HG02759 (cell line): ENCODE measurements around the gene HOXB4.
A peak's percentile ranks its signal among the peaks of the same experiment; 100 is the strongest.

Source experiments
- ATAC-seq: cut with Tn5 transposase; IDR thresholded peaks from one replicate; pipeline ENCODE4 v1.9.1; 2021; ENCODE audit warnings: mild to moderate bottlenecking, moderate library complexity; ENCODE audit not compliant: unreplicated experiment

HOXB4 gene

DNA sequence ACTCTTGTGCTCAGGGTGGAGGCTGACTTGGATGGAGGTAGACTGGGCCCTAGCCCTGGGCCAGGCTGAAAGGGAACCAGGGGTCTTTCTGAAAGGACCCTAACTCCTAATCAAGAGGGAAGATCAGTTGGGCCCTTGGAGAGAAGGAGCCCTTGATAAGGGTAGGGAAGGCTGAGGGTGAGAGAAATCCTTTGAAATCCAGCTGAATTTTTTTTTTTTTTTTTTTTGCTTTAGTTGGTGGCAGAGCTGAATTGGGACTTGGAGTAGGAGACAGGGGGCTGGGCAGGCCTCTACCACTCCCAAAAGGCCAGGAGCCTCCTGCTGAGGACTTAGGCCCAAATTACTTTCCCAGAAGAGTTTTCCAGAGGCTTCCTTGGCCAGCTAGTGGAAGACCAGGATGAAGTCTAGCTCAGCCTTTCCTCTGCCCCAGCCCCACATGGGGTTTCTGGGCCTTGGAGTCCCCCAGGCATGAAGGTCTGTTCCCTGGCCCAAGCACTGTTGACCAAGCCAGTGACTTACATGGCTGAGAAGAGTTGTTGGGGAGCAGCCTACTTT lies 12.5 kb upstream of the HOXB4 start:
- no peak for ATAC-seq

DNA sequence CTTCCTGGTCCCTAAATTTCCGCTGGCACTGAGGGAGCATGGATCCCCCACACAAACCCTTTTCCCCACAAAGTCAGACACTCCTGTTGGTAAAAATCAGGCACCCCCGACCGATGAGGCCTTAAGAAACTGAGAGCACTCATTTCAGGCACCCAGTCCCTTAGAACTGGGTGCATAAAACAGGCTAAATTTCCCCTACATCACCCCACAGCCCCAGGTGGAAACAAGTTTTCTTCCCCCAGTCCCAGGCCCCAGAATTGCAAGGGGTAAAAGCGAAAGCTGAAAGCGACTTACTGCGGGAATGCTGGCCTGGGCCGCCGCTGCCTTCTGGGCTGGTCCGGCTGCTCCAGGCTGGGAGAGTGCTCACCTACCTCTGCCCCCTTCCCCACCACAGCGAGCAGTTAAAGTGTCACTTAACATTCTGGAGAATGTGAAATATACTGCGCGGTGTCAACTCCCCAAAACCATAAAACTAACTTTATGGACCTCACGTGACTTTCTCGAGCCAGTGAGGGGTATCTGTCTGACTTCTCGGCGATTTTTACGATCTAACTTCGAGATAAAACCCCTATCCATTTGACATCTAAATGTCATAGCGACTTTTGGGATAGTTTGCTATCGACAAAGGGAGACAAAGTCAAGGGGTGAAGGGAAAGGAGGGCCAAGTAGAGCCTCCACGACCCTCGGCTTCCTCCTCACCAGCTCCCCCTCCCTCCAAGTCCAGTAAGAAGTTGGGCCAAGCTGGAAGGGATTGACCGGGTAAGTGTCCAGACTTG lies 11.9 kb upstream of the HOXB4 start, which contains the start of gene HOXB3:
Gene HOXB3 (minus strand): TSS at position 411 of the 776 bp plus-strand sequence. CDS start 37,767 bp downstream, outside the sequence.
- no peak for ATAC-seq

DNA sequence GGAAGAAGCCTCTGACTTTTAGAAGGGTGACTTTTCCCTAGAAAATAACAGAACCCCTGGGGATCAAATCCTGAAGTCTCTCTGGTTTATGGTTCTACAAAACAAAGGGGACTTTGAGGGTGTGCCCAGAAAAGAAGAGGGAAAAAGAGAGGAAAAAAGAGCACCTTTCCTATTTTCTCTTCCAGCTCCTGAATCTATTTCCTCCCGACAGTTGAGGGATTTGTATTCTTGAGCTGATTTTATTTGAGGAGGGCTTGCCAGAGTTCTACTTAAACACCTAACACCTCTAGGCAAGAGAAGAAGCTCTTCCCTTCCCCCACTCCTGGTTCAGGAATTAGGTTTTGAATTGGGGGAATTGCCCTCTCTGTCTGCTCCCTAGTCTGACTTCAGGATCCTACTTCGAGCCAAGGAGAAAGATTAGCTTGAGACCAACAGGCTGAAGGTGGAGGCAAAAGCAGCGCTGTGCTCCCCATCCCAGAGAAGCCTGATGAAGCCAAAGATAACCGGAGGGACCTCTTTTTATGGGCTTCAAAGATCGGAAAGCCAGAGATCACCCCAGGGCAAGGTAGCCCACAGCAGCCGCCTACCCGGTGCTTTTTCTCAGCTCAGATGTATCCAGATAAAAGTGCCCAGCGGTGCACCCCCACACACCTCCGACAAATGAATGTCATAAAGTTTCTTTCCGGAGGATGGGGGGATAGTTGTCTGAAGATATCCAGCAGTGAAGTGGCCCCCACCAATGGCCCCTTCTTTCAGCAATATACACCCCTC lies 11.1 kb upstream of the HOXB4 start:
- ATAC-seq = no peak

DNA sequence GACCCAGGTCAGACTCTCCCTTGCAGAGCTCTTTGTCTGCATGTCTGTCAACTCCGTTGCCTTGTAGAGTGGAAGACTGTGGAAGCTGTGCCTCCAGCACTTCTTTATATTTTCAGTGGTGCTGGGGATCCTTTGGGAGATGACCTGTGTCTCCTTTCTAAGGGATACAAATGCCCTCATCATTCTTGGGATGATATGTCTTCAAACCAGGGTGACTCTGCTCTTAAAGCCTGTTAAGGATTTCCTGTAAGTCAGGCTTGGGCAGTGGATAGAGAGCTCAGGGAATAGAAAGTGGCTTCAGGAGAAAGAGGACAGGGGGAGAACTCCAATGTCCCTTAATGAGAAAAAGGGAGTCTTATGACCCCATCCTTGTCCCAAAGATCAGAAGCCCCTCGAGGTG lies 10.4 kb upstream of the HOXB4 start:
- ATAC-seq = no peak

DNA sequence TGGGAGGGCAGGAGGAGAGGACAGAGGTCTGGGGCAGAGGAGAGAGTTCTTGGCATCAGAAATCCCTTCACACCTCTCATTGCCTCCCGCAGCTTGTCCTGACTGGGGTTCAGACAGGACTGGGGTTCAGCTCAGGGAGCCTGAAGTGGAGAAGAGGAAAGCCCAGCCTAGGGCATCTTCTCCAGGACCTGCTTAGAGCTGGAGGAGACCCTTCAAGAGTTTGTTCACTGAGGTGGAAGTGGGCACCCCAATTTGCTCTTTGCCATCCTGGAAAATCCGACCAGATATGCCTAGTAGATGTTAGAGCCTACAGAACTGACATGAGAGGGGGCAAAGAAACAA lies 9.9 kb upstream of the HOXB4 start:
- ATAC-seq = no peak

DNA sequence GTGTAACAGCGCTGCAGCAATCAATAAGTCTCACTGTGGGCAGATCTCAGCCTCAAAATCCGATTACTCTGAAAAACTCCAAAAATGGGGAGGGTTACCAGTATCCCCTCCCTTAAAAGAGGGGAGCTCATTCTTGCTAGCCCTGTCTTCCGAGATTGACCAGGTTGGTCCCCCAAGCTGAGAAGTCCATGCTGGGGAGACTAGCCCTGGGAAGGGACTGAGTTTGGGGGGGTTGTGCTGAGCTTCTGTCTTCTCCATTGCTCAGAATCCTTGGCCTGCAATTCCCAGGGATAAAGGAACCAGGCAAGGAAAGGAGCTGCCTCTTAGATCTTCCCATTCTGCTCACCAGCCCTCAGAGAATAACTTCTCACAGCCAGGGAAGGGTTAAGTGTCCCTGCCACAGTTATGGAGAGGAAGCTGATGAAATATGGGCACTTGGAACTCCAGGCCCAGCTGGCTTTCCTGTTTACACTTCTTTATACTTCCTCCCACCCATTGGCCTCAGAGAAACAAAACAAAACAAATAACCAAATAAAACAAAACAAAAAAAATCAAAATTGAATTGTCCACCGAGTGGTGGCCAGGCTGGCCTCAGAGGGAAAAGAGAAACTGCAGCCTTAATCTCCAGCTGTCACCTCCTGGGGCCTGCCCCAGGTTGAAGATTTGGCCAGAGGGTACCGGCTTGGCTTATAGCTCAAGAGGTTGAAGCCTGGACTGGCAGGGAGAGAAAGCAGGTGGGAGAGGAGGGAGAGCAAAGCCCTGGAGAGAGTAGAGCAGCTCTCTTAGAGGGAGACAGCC lies 9.3 kb upstream of the HOXB4 start:
- ATAC-seq = no peak

DNA sequence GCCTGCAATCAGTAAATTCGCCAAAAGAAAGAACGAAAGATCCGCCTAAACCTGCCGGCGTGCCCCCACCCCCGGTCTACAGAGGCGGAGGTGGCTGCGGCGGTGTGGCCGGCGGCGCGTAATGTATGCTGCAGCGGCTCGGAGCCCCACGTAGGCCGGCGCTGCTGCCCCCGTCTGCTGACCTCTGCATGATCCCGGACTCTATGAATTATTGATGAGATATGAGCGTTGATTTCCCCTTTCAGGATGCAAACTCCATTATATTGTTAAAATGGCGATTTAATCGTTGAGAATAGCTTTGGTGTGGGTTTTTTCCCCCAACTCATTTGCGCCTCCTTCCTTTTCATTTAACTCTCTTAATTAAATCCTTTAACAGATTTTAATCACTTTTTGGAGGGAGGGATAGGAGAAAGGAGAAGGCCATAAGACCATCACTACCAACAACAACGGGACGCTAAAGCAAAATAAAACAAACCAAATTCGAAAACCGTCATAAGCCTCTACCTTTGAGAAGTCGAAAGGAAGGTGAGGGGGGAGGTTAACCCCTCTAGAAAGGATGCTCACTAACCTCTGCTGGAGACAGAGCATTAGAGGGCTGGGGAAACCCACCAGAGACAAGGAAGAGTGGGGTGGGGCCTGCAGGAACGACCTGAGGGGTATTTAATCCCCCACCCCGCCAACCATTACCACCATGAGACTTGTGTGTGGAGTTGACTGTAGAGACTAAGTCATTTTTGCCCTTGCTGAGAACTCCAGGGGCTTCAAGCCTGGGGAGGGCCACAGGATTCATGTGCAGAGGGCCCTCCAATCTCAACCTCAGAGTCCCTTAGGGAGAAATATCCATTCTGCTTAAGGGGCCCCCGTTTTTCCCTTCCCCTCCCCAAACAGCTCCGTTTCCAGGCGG lies 8.5 kb upstream of the HOXB4 start:
- no peak for ATAC-seq

DNA sequence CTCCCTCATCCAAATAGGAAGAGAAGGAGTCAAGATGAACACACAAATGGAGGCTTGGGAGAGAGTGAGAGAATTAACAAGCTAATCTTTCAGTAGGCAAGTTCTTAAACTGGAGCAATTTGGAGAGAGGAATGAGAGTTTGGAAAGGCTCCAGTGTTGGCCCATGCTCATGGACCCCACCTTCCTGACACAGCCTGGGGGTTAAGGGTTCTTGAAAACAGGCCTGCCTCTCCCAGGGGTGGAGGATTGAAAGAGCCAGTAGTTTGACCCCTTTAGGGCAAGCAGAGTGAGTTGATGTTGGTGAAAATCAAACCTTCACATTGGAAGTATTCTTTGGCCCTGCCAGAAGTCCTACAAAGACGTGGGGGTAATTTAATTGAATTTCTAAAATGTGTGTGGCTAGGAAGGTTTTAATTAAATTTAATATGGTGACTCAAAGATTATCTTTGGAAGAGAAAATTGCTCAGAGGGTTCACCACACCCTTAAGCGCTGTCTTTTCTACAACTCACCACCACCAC lies 6.1 kb upstream of the HOXB4 start:
- ATAC-seq = no peak

DNA sequence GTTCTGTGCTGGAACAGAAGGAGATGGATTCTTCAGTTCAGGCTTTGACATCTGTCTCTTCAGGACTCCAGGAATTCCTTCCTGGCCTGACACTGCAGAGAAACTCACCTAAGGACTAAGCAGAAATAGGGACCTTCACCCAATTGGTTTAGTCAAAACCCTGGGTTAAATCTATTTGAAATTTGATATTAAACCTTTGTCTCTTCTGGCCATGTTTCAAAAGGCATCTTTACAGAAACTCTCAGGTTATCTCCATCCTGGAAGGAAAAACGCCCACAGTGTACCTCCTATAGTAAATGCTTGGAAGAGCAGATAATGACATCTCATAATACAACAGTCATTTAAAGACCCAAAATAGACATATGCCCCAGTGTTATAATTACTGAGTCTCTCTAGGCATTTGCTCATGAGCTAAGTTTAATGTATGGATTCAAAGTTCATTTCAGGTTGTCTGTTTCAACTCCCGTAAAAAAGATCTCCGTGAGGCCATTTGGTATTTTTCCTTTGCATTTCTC lies 5.6 kb upstream of the HOXB4 start:
- ATAC-seq = no peak

DNA sequence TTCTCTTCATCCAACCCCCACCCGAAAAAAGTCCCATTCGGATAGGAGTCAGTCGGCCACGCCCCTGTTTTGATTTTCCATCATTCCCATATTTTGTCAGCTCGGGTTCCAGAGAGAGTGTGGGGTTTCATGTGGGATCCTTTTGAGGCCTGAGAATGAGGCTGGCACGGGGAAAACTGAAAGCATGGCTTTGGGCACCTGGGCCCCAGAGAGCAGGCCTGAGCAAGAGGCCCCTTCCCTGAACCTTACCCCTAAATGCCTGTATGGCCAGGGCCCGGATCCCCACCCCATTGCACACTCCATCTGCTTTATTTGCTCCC lies 4.6 kb upstream of the HOXB4 start:
- ATAC-seq = no peak

DNA sequence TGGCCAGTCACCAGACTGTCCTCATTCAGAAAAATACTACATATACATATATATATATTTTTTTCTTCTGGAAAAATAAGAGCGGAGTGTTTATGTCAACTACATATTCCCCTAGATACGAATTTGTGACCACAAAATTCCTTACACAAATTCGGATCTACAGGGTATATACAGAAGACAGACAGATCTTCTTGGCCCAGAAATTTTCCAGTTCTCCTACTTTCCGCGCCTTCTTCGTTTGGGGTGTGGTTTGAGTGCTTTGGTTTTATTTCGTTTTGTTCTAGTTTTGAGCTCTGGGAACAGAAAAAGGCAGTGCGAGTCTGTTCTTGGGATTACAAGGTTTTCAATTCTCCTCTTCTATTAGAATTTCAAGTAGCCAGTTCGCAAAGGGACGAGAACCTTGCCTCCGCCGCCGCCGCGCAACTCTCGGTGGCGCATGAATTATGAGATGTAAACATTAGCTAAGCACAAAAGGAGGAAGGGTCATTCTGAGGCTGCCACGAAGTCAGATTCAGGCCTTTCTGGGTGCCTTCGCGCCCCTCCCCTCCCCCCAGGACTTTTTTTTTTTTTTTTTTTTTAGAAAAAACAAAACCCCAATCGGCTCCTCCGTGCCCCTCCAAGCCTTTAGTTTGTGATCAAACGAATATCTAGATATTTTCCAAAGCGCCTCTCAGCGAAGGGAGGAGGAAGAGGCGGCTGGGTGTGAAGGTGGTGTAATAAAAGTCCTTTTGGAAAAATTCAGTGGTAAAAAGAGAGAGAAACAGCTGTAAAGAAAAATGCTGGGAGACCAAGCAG lies 1.8 kb upstream of the HOXB4 start:
- no peak for ATAC-seq

DNA sequence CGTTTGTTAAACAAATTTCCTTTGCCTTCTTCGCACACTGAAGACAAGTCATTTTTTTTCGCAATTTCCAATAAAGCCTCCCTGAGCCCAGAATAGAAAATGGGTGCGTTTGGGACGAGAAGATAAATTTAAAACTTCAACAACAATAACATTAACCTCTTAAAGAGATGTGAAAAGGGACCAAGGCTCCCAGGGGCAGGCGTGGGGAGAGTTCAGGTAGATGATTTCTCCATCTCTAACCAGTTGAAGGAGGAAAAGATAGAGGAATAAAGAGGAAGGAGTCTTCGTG lies 1.3 kb upstream of the HOXB4 start:
- ATAC-seq = no peak

DNA sequence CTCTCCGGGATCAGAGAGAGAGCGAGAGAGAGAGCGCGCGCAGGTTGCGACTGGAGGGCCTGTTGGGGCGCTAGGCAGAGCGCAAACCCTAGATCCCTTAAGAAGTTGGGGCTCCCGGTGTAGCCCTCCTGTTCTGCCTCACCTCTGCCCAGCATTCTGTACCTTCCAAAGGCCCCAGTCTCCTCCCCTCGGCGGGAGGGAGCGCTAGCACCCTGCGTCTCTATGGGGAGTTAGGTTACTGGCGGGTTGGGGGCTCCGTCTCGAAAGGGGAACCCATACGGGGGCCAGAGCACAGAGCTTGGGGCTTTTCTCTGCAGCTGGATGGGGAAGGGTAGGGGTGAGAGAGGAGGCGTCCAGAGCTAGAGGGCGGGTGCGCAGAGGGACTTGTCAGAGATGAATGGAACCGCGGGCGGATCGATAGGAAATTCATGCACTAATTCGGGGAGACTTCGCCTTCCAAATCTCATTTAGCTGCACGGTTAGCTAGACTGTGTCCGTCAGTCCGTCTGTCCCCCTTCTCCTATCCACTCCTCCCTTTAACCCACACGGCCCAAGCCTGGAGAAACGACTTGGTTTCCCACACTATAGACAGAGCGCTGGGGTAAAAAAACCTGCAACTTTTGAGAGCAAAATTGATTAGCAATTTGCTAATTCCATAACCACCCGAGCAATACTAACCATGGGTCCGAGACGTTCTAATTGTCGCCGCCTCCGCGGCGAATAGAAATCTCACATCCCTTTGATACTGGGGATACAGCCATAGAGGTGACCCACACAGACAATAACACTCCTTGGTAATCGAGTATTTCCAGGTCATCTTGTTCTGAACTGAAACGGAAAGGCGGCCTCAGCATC lies 693 bp upstream of the HOXB4 start:
- peak; percentile 31 for ATAC-seq

DNA sequence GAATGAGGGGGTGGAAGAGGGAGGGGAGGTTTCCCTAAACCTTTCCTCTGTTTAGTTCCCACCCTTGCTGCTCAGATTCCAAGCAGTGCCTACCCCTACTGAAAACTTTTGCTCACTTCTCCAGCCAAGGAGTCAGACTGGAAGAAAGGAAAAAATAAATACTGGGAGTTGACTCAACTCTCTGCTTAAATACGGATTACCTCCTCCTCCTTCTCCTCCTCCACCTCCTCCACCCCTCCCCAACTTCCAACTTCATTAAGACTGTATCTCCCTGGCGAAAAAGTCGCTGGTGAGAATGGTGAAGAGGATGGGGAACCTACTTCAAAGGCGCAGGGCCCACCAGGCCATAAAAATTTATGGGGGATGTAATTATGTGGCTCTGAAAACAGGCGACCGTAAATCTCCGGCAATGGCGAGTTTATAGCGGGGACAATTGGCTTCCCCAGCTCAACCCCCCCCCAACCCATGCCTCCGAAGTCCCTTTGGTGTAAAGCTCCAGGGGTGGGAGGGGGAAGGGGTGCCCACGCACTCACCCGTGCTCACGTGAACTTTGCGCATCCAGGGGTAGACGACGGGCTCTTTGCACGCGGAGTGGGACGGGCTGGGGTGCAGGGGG lies 712 bp downstream of the HOXB4 start:
- ATAC-seq = peak; percentile 8

DNA sequence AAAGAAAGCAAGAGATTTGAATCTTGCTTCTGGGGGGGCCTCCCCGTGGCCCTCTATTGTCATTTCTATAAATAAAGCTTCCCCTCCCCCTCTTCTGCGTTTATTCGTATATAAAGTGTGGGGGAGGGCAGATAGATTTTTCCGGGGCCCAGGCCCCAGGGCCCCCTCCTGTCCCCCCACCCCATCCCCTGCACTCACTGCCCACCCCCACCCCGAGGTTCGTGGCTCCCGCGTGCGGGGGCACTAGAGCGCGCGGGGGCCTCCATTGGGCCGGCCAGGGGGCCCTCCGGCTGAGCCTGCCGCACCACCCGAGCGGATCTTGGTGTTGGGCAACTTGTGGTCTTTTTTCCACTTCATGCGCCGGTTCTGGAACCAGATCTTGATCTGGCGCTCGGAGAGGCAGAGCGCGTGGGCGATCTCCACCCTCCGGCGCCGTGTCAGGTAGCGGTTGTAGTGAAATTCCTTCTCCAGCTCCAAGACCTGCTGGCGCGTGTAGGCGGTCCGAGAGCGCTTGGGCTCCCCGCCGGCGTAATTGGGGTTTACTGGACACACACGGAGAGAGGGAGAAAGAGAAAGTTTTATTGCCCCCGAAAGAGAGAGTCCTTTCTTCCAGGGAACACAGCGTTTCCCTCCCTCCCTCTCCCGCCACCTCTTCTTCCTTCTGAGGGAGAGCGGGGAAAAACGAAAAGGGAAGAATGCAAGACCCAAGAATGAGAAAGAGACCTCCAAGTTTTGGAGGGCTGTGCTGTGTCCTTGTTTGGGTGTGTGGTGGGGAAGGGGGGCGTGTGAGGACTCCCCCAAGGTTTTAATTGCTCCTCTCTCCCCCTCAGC lies 1.5 kb downstream of the HOXB4 start:
- no peak for ATAC-seq

DNA sequence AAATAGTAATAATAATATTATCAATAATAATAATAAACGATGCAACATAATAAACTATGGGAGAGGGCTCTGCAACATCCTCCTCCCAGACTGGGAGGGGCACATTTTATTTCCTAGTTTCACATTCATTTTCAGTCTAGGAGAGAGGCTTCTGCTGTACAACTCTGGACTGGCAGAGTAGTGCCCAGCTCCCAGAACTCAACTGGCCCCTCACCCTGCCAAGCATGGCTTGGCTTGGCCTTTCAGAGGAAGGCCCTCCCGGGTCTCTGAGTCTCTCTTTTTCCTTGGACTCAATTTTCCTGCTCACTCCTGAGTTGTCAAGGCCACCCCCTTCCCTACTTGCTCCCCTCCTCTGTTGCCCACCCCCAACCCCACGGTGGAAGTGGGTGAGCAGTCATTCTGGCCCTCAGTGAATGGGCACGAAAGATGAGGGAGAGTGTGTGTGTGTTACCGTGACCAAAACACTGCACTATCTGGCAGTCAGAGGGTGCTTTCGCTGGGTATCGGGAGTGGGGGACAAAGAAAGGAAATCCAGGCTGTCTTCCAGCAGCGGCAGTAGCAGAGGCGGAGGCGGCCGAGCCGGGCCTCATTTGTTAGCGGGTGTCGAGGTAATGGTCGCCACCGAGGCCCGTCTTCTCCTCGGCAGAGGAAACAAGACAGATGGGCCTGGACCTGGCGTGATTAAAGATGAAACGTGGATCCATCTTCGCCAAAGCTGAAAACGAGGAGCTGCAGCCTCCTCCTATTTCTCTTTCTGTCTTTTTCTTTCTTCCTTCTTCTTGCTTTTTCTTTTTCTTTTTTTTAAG lies 2.3 kb downstream of the HOXB4 start:
- ATAC-seq = no peak
